Skeletal muscle tissue (tissue), 4 donors: ENCODE measurements around the gene ARMC5. TPM values are rescaled to one million over a fixed set of nuclear protein-coding genes. Genes with fewer than 3 reads are reported as not detected.

Experiments
- H3K27ac ChIP-seq: one replicate; pipeline ENCODE4 v1.7.0; 2013; ENCODE audit warnings: mild to moderate bottlenecking, low read depth, low read length, inconsistent platforms
- H3K27me3 ChIP-seq, 3 donors: one replicate each; pipeline ENCODE4 v1.7.0; 2013; ENCODE audit warnings: low read length in 3 of 3; ENCODE audit not compliant: control insufficient read depth in 3 of 3, insufficient read depth in 3 of 3
- H3K36me3 ChIP-seq, 3 donors: one replicate each; pipeline ENCODE4 v1.7.0; 2013; ENCODE audit warnings: low read length in 3 of 3; ENCODE audit not compliant: control insufficient read depth in 3 of 3, insufficient read depth in 3 of 3
- H3K4me1 ChIP-seq, 3 donors: one replicate each; pipeline ENCODE4 v1.7.0; 2013; ENCODE audit warnings: low read length in 3 of 3, mild to moderate bottlenecking in 3 of 3; ENCODE audit not compliant: control insufficient read depth in 3 of 3, insufficient read depth in 3 of 3
- H3K4me3 ChIP-seq, 3 donors: one replicate each; pipeline ENCODE4 v1.7.0; 2013; ENCODE audit warnings: low read length in 3 of 3
- H3K9ac ChIP-seq, 3 donors: one replicate each; pipeline ENCODE4 v1.7.0; 2013; ENCODE audit warnings: low read length in 3 of 3, mild to moderate bottlenecking in 3 of 3, moderate library complexity in 2 of 3, low read depth in 1 of 3
- H3K9me3 ChIP-seq, 3 donors: one replicate each; pipeline ENCODE4 v1.7.0; 2013; ENCODE audit warnings: low read length in 3 of 3; ENCODE audit not compliant: control insufficient read depth in 3 of 3
- total RNA-seq: library from RNA; depleted of rRNA; stranded (reverse); fragments of >200 nt; gene quantifications from one replicate; pipeline ENCODE4 v1.2.3, GENCODE V29; 2014
- donor health status: Osteomylitis.

Gene ARMC5
- total RNA-seq, 1 donor from 2014 or later: 6.8 TPM

DNA sequence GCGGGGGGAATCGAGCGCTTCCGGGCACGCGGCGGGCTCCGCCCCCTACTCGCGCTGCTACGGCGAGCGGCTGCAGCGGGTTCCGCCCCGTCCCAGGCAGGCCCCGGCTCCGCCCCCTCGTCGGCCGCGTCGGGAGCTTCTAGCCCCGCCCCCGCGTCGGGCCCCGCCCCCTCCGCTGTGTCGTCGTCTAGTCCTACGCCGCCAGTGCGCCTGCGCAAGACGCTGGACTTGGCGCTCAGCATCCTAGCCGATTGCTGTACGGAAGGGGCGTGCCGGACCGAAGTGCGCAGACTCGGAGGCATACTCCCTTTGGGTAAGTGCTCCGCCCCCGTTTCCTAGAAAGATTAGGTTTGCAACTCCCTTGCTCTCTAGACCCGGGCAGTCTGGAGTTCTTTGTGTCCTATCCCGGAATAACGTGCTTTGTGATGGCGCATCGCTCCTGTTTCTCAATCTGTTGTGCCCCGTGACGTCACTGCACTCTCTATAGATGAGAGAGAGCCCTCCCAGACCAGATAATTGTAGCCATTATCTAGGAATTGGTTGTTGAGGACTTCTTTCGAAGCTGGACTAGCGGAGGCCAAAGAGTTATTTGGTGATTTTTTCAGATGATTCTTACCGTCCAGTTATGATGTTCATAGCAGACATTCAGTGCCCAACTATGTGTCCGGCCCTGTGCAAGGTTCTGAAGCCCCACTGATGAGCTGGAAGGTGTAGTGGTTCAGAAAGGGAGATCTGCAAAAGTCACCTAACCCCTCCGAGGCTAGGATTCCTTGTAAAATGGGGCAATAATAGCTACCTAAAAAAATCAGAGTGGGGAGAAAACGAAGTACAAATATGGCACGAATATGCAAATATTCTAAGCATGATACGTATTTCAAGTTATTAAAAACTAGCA is 633 bp downstream of the ARMC5 start:
- H3K36me3 ChIP-seq: peaks cover 22 to 26% (median 26%) of the 10 kb centered on the region in 3 donors
- H3K4me3 ChIP-seq: peak overlapping the region; percentile 88 to 97 (median 96)
- H3K9ac ChIP-seq: peak overlapping the region; percentile 95 to 99 (median 98)
- peak overlapping the region; percentile 97 for H3K27ac ChIP-seq
- H3K4me1 ChIP-seq: peaks cover 42 to 43% (median 42%) of the 10 kb centered on the region in 3 donors
- no peaks in the 10 kb centered on the region for H3K27me3 ChIP-seq
- H3K9me3 ChIP-seq: no peaks in the 10 kb centered on the region

DNA sequence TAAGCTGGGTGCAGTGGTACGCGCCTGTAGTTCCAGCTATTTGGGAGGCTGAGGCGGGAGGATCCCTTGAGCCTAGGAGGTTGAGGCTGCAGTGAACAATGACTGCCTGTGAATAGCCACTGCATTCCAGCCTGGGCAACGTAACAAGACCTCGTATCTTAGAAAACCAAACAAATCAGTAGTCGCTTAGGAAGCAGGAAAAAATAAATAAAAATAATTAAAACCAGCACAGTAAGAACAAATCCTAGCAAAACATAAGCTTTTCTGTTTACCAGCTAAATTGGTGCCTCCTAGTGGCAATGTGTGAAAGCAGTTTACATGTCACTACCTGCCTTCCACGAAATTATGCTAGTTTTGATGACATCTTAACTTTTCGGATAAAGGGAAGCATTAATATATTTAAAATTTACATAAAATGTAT is 1.3 kb downstream of the ARMC5 start:
- Histone ChIP-seq H3K27me3 (no peaks in the 10 kb centered on the region), H3K36me3 (peaks cover 27 to 31% (median 29%) of the 10 kb centered on the region in 3 donors), H3K9ac (peak overlapping the region in 2 of 3 donors; percentile 47 to 62), H3K4me3 (peak overlapping the region; percentile 62 to 83 (median 82)), H3K4me1 (peaks cover 35 to 37% (median 36%) of the 10 kb centered on the region in 3 donors), H3K27ac (peak overlapping the region; percentile 57), H3K9me3 (no peaks in the 10 kb centered on the region)

DNA sequence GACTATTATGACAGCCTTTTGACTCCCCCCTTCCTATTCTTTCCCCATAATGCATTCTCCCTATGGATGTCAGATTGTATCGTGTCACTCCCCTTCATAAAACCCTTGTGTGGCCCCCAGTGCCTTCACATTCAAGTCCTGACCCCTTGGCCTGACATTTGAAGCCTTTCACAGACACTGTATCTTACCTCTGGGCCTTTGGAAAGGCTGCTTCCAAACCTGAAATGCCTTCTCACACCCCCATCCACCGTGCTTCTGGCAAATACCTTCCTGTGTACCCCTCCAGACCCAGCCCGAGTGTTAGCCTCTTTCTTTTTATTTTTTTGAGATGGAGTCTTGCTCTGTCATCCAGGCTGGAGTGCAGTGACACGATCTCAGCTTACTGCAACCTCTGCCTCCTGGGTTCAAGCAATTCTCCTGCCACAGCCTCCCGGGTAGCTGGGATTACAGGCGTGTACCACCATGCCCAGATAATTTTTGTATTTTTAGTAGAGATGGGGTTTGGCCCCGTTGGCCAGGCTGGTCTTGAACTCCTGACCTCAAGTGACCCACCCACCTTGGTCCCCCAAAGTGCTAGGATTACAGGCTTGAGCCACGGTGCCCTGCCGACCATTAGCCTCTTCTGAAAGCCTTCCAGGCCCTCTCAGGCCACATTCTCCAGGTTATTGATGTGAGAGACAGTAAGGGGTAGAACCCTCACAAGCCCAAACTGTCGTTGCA is 2.1 kb downstream of the ARMC5 start:
- Histone ChIP-seq H3K9me3 (no peaks in the 10 kb centered on the region), H3K27me3 (no peaks in the 10 kb centered on the region), H3K36me3 (peaks cover 31 to 39% (median 37%) of the 10 kb centered on the region in 3 donors), H3K4me1 (peaks cover 29 to 31% (median 30%) of the 10 kb centered on the region in 3 donors), H3K9ac (no peak overlapping the region), H3K27ac (no peak overlapping the region), H3K4me3 (no peak overlapping the region)

DNA sequence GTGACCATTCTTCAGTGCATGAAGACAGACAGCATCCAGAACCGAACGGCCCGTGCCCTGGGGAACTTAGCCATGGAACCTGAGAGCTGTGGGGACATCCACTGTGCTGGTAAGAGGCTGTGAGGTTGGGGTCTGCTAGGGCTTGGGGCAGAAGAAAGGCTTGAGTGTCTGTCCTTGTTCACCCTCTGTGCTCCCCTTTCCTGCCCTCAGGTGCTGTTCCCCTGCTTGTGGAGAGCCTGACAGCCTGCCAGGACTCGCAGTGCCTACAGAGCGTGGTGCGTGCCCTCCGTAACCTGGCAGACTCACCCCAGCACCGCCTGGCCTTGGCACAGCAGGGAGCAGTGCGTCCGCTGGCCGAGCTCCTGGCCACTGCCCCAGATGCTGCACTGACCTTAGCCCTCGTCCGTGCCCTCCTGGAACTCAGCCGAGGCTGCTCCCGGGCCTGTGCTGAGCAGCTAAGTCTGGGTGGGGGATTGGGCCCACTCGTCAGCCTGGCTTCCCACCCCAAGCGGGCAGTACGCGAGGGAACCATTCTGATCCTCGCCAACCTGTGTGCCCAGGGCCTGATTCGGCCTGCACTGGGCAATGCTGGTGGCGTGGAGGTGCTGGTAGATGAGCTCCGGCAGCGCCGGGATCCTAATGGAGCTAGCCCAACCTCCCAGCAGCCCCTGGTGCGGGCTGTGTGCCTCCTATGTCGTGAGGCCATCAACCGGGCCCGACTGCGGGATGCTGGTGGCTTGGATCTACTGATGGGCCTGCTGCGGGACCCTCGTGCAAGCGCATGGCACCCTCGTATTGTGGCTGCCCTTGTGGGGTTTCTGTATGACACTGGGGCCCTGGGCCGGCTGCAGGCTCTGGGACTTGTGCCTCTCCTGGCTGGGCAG is 2.9 kb downstream of the ARMC5 start:
- H3K9ac ChIP-seq: no peak overlapping the region
- peaks cover 38 to 45% (median 45%) of the 10 kb centered on the region in 3 donors for H3K36me3 ChIP-seq
- H3K4me1 ChIP-seq: peaks cover 21 to 23% (median 22%) of the 10 kb centered on the region in 3 donors
- H3K4me3 ChIP-seq: no peak overlapping the region
- H3K27me3 ChIP-seq: no peaks in the 10 kb centered on the region
- H3K9me3 ChIP-seq: no peaks in the 10 kb centered on the region
- no peak overlapping the region for H3K27ac ChIP-seq

DNA sequence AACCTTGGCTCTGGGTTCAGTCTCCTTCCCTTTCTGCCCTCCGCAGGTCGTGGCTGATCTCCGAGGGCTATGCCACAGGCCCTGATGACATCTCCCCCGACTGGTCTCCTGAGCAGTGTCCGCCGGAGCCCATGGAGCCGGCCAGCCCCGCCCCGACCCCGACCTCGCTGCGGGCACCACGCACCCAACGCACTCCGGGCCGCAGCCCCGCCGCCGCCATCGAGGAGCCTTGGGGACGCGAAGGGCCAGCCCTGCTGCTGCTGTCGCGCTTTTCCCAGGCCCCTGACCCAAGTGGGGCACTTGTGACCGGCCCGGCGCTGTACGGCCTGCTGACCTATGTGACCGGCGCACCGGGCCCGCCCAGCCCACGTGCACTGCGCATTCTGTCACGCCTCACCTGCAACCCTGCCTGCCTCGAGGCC is 5.1 kb downstream of the ARMC5 start:
- Histone ChIP-seq H3K4me3 (no peak overlapping the region), H3K9me3 (no peaks in the 10 kb centered on the region), H3K27ac (no peak overlapping the region), H3K36me3 (peaks cover 39 to 48% (median 44%) of the 10 kb centered on the region in 3 donors), H3K9ac (no peak overlapping the region), H3K4me1 (peaks cover 8 to 9% (median 9%) of the 10 kb centered on the region in 3 donors), H3K27me3 (no peaks in the 10 kb centered on the region)

DNA sequence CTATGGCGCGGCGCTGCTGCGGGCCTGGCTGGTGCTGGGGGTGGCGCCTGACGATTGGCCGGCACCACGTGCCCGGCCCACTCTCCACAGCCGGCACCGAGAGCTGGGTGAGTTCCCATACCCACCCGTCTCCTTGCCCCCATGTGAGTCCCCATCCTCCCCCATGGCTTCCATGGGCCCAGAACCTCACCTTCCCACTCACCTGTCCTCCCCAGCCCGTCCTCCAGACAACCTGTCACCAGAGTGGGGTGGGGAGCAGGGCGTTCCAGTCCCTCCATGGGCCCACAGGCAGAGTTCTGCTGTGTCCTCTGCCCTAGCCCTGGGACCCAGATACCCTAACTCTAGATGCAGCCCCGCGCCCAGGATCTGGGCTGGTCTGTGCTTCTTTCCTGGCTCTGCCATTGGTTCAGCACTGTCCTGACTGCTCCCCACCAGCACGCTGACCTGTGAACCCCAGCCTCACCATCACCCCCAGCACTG is 5.5 kb downstream of the ARMC5 start:
- Histone ChIP-seq H3K9ac (no peak overlapping the region), H3K27ac (no peak overlapping the region), H3K36me3 (peaks cover 39 to 48% (median 44%) of the 10 kb centered on the region in 3 donors), H3K9me3 (no peaks in the 10 kb centered on the region), H3K4me1 (peaks cover 8 to 9% (median 9%) of the 10 kb centered on the region in 3 donors), H3K4me3 (no peak overlapping the region), H3K27me3 (no peaks in the 10 kb centered on the region)

DNA sequence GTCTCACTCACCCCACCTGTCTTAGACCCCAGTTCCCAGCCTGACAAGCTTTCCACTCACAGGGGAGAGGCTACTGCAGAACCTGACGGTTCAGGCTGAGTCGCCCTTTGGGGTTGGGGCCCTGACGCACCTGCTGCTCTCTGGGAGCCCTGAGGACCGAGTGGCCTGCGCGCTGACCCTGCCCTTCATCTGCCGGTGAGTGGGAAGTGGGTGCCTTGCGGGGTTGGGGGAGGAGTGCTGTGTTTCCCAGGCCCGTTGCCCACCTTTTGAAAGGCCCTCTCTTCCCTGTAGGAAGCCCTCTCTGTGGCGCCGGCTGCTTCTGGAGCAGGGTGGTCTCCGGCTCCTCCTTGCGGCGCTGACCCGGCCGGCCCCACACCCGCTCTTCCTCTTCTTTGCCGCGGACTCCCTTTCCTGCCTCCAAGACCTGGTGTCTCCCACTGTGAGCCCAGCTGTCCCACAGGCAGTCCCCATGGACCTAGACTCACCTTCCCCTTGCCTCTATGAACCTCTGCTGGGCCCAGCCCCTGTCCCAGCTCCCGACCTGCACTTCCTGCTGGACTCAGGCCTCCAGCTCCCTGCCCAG is 6.6 kb downstream of the ARMC5 start:
- Histone ChIP-seq H3K27me3 (no peaks in the 10 kb centered on the region), H3K36me3 (peaks cover 39 to 48% (median 44%) of the 10 kb centered on the region in 3 donors), H3K27ac (peak overlapping the region; percentile 40), H3K4me3 (no peak overlapping the region), H3K4me1 (peaks cover 0 to under 1% (median 0%) of the 10 kb centered on the region in 3 donors), H3K9ac (no peak overlapping the region), H3K9me3 (no peaks in the 10 kb centered on the region)

DNA sequence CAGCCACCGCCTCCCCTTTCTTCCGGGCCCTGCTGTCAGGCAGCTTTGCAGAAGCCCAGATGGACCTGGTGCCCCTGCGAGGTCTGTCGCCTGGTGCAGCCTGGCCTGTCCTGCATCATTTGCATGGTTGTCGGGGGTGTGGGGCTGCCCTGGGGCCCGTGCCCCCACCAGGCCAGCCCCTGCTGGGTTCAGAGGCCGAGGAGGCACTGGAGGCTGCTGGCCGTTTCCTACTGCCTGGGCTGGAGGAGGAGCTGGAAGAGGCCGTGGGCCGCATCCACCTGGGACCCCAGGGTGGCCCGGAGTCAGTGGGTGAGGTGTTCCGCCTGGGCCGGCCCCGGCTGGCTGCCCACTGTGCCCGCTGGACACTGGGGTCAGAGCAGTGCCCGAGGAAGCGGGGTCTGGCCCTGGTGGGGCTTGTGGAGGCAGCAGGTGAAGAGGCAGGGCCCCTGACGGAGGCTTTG is 7.1 kb downstream of the ARMC5 start:
- peaks cover 4 to 6% (median 5%) of the 10 kb centered on the region in 3 donors for H3K4me1 ChIP-seq
- no peaks in the 10 kb centered on the region for H3K27me3 ChIP-seq
- H3K9ac ChIP-seq: no peak overlapping the region
- peaks cover 39 to 48% (median 44%) of the 10 kb centered on the region in 3 donors for H3K36me3 ChIP-seq
- peak overlapping the region; percentile 40 for H3K27ac ChIP-seq
- H3K9me3 ChIP-seq: no peaks in the 10 kb centered on the region
- no peak overlapping the region for H3K4me3 ChIP-seq
